Erythroblast (primary cell): ENCODE results near the gene MOBP.

Experiments used
- GATA1 ChIP-seq: IDR thresholded peaks from 2 replicates; pipeline ENCODE4 v1.6.1; 2011; ENCODE audit warnings: low read depth, mild to moderate bottlenecking, control low read depth, low read length, moderate library complexity
- POLR2A ChIP-seq: IDR thresholded peaks from 2 replicates; pipeline ENCODE4 v1.6.1; 2011; ENCODE audit warnings: mild to moderate bottlenecking, low read length

- TF ChIP-seq POLR2A (no peak), GATA1 (no peak)
Measured at GRCh38 chr3:39529577-39529976, 62.1 kb downstream of the MOBP start.
